Endothelial cell of umbilical vein (primary cell): ENCODE results near the gene MUC4. TPM values are rescaled to one million over a fixed set of nuclear protein-coding genes. Genes with fewer than 3 reads are reported as not detected.

Source experiments
- BruUV-seq: library from RNA; stranded (reverse); fragments of 400-500 nt; replicated peaks from 2 replicates; lab custom pipeline; 2021; lab: Mats Ljungman, UMichigan
- CTCF ChIA-PET: fragments of 300-600, 350-600 bp; sonication (Branson Sonifier 250); formaldehyde crosslinking; loops from one replicate; lab custom pipeline; 2021; ENCODE audit warnings: antibody characterized with exemption, inconsistent platforms; lab: Charles Lee
- POLR2A ChIA-PET: fragments of 300-600, 350-600 bp; sonication (Branson Sonifier 250); formaldehyde crosslinking; loops from one replicate; lab custom pipeline; 2021; ENCODE audit warnings: antibody characterized with exemption, inconsistent platforms; lab: Charles Lee
- DNase-seq: peaks from one replicate; pipeline ENCODE4 v3.0.0-alpha.2; 2011; ENCODE audit warnings: low read depth, low spot score
- FAIRE-seq: peaks from 2 replicates; lab custom pipeline; 2011; peaks lifted over from hg19 to GRCh38; lab: Jason Lieb, UNC
- H2AFZ ChIP-seq: 2 replicates; pipeline ENCODE4 v1.6.0; 2012; ENCODE audit warnings: low read depth, low read length, control low read depth, inconsistent platforms
- H3K27ac ChIP-seq: 2 replicates; pipeline ENCODE4 v1.5.1; 2011; ENCODE audit warnings: low read depth, mild to moderate bottlenecking, control low read depth, low read length, moderate library complexity; ENCODE audit not compliant: insufficient read depth
- H3K27me3 ChIP-seq, 2 experiments: 2 replicates each; pipeline versions ENCODE4 v1.6.0 to v1.6.1; 2011; ENCODE audit warnings: low read length in 2 of 2, mixed read lengths in 1 of 2; ENCODE audit not compliant: control insufficient read depth in 2 of 2, insufficient read depth in 2 of 2
- H3K36me3 ChIP-seq, 2 experiments: 2 replicates in 1 of 2; 3 replicates in 1 of 2; pipeline ENCODE4 v1.5.1; 2011; ENCODE audit warnings: low read length in 2 of 2, mild to moderate bottlenecking in 1 of 2, moderate library complexity in 1 of 2; ENCODE audit not compliant: control insufficient read depth in 2 of 2, insufficient read depth in 2 of 2; ENCODE audit errors: extremely low read depth in 1 of 2
- H3K4me1 ChIP-seq: 3 replicates; pipeline ENCODE4 v1.5.1; 2011; ENCODE audit warnings: mild to moderate bottlenecking, low read length; ENCODE audit not compliant: control insufficient read depth, insufficient read depth; ENCODE audit errors: extremely low read depth
- H3K4me2 ChIP-seq: 2 replicates; pipeline ENCODE4 v1.6.1; 2011; ENCODE audit warnings: low read length, control low read depth, mixed read lengths; ENCODE audit not compliant: insufficient read depth
- H3K4me3 ChIP-seq, 3 experiments: fragments of 200-600 bp in 1 of 3; sonication (generic), shearing (Covaris generic) in 1 of 3; replicated peaks in 1 of 3; 2 replicates each; pipeline ENCODE4 v1.5.1; 2011 to 2016; ENCODE audit warnings: control low read depth in 3 of 3, low read length in 3 of 3, mild to moderate bottlenecking in 2 of 3, inconsistent platforms in 1 of 3, low read depth in 1 of 3, moderate library complexity in 1 of 3; ENCODE audit not compliant: insufficient read depth in 1 of 3
- H3K79me2 ChIP-seq: 2 replicates; pipeline ENCODE4 v1.6.0; 2012; ENCODE audit warnings: low read length, inconsistent platforms; ENCODE audit not compliant: control insufficient read depth, insufficient read depth
- H3K9ac ChIP-seq: replicated peaks from 2 replicates; pipeline ENCODE3; 2011; ENCODE audit warnings: low read length, control low read depth; ENCODE audit not compliant: insufficient read depth; ENCODE audit errors: extremely low read depth
- H3K9me1 ChIP-seq: replicated peaks from 3 replicates; pipeline ENCODE4 v1.6.0; 2011; ENCODE audit warnings: mild to moderate bottlenecking, low read length; ENCODE audit not compliant: control insufficient read depth, insufficient read depth; ENCODE audit errors: extremely low read depth
- H3K9me3 ChIP-seq: replicated peaks from 2 replicates; pipeline ENCODE4 v1.5.1; 2012; ENCODE audit warnings: low read length, inconsistent platforms; ENCODE audit not compliant: control insufficient read depth, insufficient read depth
- H4K20me1 ChIP-seq: replicated peaks from 2 replicates; pipeline ENCODE3; 2011; ENCODE audit warnings: mild to moderate bottlenecking, low read length; ENCODE audit not compliant: control insufficient read depth, insufficient read depth; ENCODE audit errors: extremely low read depth
- EZH2 ChIP-seq: IDR thresholded peaks from 2 replicates; pipeline ENCODE4 v1.6.1; 2012; ENCODE audit warnings: borderline replicate concordance, low read depth, mild to moderate bottlenecking, moderate library complexity, low read length, inconsistent platforms; ENCODE audit not compliant: severe bottlenecking
- FOS ChIP-seq: IDR thresholded peaks from 2 replicates; pipeline ENCODE4 v1.6.1; 2011; ENCODE audit warnings: mild to moderate bottlenecking, low read length, moderate library complexity, borderline replicate concordance; ENCODE audit not compliant: insufficient read depth
- GATA2 ChIP-seq: IDR thresholded peaks from 2 replicates; pipeline ENCODE4 v1.7.0; 2011; ENCODE audit warnings: low read depth, mild to moderate bottlenecking, moderate library complexity, mixed read lengths, low read length; ENCODE audit not compliant: insufficient read length, insufficient read depth
- JUN ChIP-seq: IDR thresholded peaks from 2 replicates; pipeline ENCODE4 v1.6.1; 2011; ENCODE audit warnings: borderline replicate concordance, low read depth; ENCODE audit not compliant: insufficient read length, insufficient read depth
- MYC ChIP-seq: IDR thresholded peaks from one replicate; pipeline ENCODE4 v1.6.1; 2011; ENCODE audit warnings: mild to moderate bottlenecking, low read depth, low read length
- POLR2A ChIP-seq: IDR thresholded peaks from 2 replicates; pipeline ENCODE4 v1.6.1; 2012; ENCODE audit warnings: low read depth, mild to moderate bottlenecking, control low read depth, low read length
- POLR2AphosphoS5 ChIP-seq: IDR thresholded peaks from 2 replicates; pipeline ENCODE4 v1.6.1; 2012; ENCODE audit warnings: low read depth, mild to moderate bottlenecking, control low read depth, low read length, moderate library complexity; ENCODE audit not compliant: insufficient read depth
- dilution Hi-C: fragments of 300-500 bp; cut with MboI; formaldehyde crosslinking; loops from one replicate; pipeline ENCODE4 v1.15.0; 2019; ENCODE audit warnings: low sequenced_read_pairs; ENCODE audit not compliant: extremely low pct_ligation_motif_present
- intact Hi-C: fragments of 100-400 bp; cut with micrococcal nuclease; formaldehyde crosslinking; loops from one replicate; pipeline ENCODE4 v1.10.0; 2022
- polyA plus RNA-seq, 4 experiments: library from polyadenylated mRNA; depleted of rRNA in 3 of 4; stranded (reverse) in 3 of 4; unstranded in 1 of 4; fragments of >200 nt; gene quantifications; 2 replicates each; pipeline versions ENCODE4 v1.2.1 to v1.2.3, GENCODE V29; 2011 to 2012; ENCODE audit warnings: missing spikeins in 1 of 4
- total RNA-seq: library from RNA; stranded (reverse); gene quantifications from 2 replicates; pipeline ENCODE4 v1.2.3, GENCODE V29; 2021
- TF ChIP-seq, protein P1 (sequence below), 2 donors: IDR thresholded peaks; 1 replicate in 1 of 2; 2 replicates in 1 of 2; pipeline ENCODE4 v1.5.1; 2011; ENCODE audit warnings: low read length in 2 of 2, mild to moderate bottlenecking in 2 of 2, moderate library complexity in 2 of 2, control low read depth in 1 of 2, inconsistent platforms in 1 of 2, low read depth in 1 of 2; ENCODE audit not compliant: insufficient read depth in 1 of 2; ENCODE audit errors: extremely low read depth in 1 of 2
- TF ChIP-seq, protein P2 (sequence below): IDR thresholded peaks from 2 replicates; pipeline ENCODE4 v1.6.1; 2011; ENCODE audit not compliant: insufficient read depth, insufficient read length

The MUC4 gene
- total and polyA plus RNA-seq, 2 donors (not counting 3 experiments of a cell fraction or from before 2014, with no cell fraction given) = 0.04 TPM; not detected in 1

DNA sequence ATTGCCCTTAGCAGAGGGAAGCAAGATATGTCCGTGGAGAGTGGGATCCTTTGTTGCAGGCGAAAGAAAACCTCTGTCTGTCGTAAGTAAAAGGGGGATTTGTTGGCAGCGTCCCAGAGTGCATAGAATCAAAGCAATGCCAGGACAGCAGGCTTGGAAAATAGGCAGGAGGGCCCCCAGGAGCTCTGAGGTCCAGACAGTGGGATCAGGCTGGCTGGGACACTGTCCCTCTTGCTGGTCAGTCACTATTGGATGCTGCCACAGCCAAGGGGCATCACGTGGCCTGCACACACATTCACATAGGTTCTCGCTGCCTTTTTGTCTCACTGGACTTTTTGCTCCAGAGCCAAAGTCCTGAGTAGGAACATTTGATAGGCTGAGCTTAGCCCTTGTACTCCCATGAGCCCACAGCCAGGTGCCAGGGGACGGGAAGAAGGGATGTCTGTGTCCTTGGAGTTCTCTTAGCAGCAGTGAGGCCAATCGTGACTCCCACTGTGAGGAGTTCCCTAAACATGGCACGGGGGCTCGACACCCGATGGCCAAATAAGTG lies 80.3 kb downstream of the MUC4 start:
- FAIRE-seq (no peak), DNase-seq (no peak)
- no peaks in the 10 kb centered on the region for H3K4me1 ChIP-seq
- no peaks in the 10 kb centered on the region for H3K9me1 ChIP-seq
- peaks cover 0 to 2% of the 10 kb centered on the region in 2 experiments for H3K27me3 ChIP-seq
- TF ChIP-seq FOS = no peak
- no peak for TF ChIP-seq JUN
- no peak for TF ChIP-seq EZH2
- TF ChIP-seq, protein P1, sequence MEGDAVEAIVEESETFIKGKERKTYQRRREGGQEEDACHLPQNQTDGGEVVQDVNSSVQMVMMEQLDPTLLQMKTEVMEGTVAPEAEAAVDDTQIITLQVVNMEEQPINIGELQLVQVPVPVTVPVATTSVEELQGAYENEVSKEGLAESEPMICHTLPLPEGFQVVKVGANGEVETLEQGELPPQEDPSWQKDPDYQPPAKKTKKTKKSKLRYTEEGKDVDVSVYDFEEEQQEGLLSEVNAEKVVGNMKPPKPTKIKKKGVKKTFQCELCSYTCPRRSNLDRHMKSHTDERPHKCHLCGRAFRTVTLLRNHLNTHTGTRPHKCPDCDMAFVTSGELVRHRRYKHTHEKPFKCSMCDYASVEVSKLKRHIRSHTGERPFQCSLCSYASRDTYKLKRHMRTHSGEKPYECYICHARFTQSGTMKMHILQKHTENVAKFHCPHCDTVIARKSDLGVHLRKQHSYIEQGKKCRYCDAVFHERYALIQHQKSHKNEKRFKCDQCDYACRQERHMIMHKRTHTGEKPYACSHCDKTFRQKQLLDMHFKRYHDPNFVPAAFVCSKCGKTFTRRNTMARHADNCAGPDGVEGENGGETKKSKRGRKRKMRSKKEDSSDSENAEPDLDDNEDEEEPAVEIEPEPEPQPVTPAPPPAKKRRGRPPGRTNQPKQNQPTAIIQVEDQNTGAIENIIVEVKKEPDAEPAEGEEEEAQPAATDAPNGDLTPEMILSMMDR (IDR thresholded peaks at IDR 0.05; ENCODE audit: extremely low read depth in 1 of 2, insufficient read depth in 1 of 2, low read depth in 1 of 2, low read length in 2 of 2) = no peak
- TF ChIP-seq, protein P2, sequence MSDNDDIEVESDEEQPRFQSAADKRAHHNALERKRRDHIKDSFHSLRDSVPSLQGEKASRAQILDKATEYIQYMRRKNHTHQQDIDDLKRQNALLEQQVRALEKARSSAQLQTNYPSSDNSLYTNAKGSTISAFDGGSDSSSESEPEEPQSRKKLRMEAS = no peak
- TF ChIP-seq POLR2AphosphoS5 = no peak
- no peak for TF ChIP-seq MYC
- no peak for TF ChIP-seq POLR2A
- TF ChIP-seq GATA2 = no peak
- H2AFZ ChIP-seq = no peak overlapping the region
- H3K36me3 ChIP-seq = no peaks in the 10 kb centered on the region
- H3K79me2 ChIP-seq = no peaks in the 10 kb centered on the region
- dilution Hi-C loops (no loop called here), intact Hi-C loops (no loop called here)
- ChIA-PET CTCF (no interaction called here), POLR2A (no interaction called here)
- H3K27ac ChIP-seq = no peak overlapping the region
- no peak overlapping the region for H3K4me2 ChIP-seq
- no peaks in the 10 kb centered on the region for H3K9me3 ChIP-seq
- no peaks in the 10 kb centered on the region for H4K20me1 ChIP-seq
- no peak overlapping the region for H3K4me3 ChIP-seq
- H3K9ac ChIP-seq = no peak overlapping the region
- no TSS peak for BruUV-seq
